Colon (tissue), 2 donors: ENCODE data around the gene SELL.
"Not testable (repeated sequence)": the region's sequence is repeated elsewhere in the genome, so short reads cannot be mapped to it uniquely, and the experiment has no call there.

Source experiments
- FAIRE-seq: peaks from 2 replicates; lab custom pipeline; 2012; peaks lifted over from hg19 to GRCh38; lab: Jason Lieb, UNC
- donor health status: control.
- donor health status: control.

The SELL gene

DNA sequence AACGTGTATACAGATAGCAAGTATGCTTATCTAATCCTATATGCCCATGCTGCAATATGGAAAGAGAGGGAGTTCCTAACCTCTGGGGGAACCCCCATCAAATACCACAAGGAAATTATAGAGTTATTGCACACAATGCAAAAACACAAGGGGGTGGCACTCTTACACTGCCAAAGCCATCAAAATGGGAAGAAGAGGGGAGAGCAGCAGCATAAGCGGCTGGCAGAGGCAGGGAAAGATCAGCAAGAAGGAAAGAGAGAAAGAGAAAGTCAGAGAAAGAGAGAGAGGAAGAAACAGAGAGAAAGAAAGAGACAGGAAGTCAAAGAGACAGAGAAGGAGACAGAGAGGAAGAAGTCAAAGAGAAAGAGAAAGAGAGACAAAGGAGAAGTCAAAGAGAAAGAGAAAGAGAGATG, 44.2 kb downstream of the SELL start:
- FAIRE-seq = not testable (repeated sequence)

DNA sequence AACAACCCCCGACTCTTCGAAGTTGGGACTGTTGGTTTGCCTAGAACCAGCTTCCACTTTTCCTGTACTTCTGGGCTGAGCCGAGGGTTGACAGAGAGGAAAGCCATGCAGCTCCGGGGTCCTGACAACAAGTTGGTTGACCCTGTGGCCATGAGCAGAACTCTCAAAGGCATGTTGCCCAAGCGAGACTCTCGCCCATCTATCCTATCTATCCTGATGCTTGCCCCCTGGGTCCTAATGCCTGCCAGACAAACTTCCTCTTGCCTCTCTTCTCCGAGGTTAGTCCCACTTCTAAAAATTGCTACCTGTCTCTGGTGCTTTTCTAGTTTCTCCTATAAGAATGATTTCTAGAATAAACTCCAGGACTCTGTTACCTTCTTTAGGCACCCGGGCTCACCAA, 48.7 kb downstream of the SELL start:
- FAIRE-seq = not testable (repeated sequence)

DNA sequence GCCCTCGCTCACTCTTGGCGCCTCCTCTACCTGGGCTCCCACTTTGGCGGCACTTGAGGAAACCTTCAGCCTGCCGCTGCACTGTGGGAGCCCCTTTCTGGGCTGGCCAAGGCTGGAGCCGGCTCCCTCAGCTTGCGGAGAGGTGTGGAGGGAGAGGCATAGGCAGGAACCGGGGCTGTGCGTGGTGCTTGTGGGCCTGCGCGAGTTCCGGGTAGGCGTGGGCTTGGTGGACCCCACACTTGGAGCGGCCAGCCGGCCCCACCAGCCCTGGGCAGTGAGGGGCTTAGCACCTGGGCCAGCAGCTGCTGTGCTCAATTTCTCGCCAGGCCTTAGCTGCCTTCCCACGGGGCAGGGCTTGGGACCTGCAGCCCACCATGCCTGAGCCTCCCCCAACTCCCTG, 50.4 kb downstream of the SELL start:
- not testable (repeated sequence) for FAIRE-seq

GRCh38 chr1:169658777-169659176, 52.6 kb downstream of the SELL start:
- not testable (repeated sequence) for FAIRE-seq

GRCh38 chr1:169653873-169654272, 57.5 kb downstream of the SELL start:
- no peak for FAIRE-seq

GRCh38 chr1:169651035-169651434, 60.4 kb downstream of the SELL start:
- FAIRE-seq = no peak

DNA sequence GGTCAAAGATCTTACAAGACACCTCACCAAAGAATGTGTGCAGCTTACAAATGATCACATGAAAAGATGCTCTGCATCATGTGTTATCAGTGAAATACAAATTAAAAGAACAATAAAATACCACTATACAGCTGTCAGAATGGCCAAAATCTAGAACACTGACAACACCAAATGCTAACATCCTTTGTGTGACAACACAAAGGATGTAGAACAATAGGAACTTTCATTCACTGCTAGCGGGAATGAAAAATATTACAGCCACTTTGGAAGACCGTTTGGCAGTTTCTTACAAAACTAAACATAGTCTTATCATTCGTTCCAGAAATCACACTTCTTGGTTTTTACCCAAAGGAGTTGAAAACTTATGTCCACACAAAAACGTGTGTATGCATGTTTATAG, 60.9 kb downstream of the SELL start:
- no peak for FAIRE-seq

DNA sequence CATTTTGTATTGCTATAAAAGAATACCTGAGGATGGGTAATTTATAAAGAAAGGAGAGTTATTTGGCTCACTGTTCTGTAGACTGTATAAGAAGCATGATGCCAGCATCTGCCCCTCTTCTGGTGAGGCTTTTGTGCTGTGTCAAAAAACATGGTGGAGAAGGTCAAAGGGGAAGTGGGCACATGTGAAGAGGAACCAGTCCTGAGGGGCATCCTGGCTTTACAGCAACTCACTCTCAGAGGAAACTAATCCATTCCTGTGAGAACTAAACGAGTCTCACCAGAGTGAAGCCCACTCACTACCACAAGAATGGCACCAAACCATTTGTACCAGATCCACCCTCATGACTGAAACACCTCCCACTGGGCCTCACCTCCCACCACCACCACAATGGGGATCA, 62.7 kb downstream of the SELL start:
- no peak for FAIRE-seq

- FAIRE-seq = no peak
These were observed 63.2 kb downstream of the SELL start for GRCh38 chr1:169648187-169648586.

DNA sequence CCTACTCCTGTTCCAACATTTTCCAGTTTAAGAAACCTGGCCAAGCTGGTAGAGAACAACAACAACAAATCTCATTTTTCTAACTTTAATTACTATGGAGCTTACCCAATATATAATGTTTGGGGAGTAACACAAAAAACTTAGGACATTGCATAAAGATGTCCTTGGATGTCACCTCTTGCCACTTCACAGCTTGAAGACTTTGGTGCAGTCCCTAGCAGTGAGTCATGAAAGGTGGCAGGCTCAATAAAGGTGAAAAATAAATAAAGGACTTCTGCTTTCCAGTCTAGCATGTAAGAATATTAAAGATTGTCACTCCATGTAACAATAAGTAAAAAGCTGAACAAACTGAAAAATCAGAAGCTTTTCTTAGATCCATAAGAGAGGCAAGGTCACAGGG, 63.9 kb downstream of the SELL start:
- FAIRE-seq = no peak

- no peak for FAIRE-seq
These were observed 67.1 kb downstream of the SELL start for GRCh38 chr1:169644297-169644696.
